Stimulated activated CD4-positive, alpha-beta T cell treated with anti-CD3 and anti-CD28 coated beads, Interleukin-15, amount 100 ng/mL, for 1 hour (primary cell): ENCODE data around the gene TMEM254.
"Not testable (repeated sequence)": the region's sequence is repeated elsewhere in the genome, so short reads cannot be mapped to it uniquely, and the experiment has no call there.

Experiments
- DNase-seq, 2 donors: peaks; one replicate each; pipeline ENCODE4 v3.0.0-alpha.2; 2020; ENCODE audit warnings: low read depth in 1 of 2, low spot score in 1 of 2

TMEM254 gene

GRCh38 chr10:80078448-80079311 lies at the start of gene TMEM254:
TMEM254 (plus strand) TSS chr10:80078665; CDS start chr10:80078700, 35 bp downstream.
- DNase-seq, result peak; percentile 74 to 86

GRCh38 chr10:80029205-80029604 lies 49.3 kb upstream of the TMEM254 start:
- not testable (repeated sequence) for DNase-seq

GRCh38 chr10:80029865-80030264 lies 48.6 kb upstream of the TMEM254 start:
- not testable (repeated sequence) for DNase-seq

- DNase-seq, result no peak
These were observed 46.0 kb upstream of the TMEM254 start for GRCh38 chr10:80032503-80032902.

- DNase-seq, result not testable (repeated sequence)
These were observed 43.7 kb upstream of the TMEM254 start for GRCh38 chr10:80034766-80035165.

GRCh38 chr10:80035430-80035829 lies 43.0 kb upstream of the TMEM254 start:
- DNase-seq, result not testable (repeated sequence)

GRCh38 chr10:80036921-80037500 lies 41.5 kb upstream of the TMEM254 start:
- not testable (repeated sequence) for DNase-seq

GRCh38 chr10:80038226-80038625 lies 40.2 kb upstream of the TMEM254 start:
- not testable (repeated sequence) for DNase-seq

GRCh38 chr10:80041162-80041561 lies 37.3 kb upstream of the TMEM254 start:
- no peak for DNase-seq

GRCh38 chr10:80044935-80045334 lies 33.5 kb upstream of the TMEM254 start:
- not testable (repeated sequence) for DNase-seq

- peak; percentile 35 to 46 for DNase-seq
These were observed 31.6 kb upstream of the TMEM254 start for GRCh38 chr10:80046629-80047441.

GRCh38 chr10:80050752-80051151 lies 27.7 kb upstream of the TMEM254 start:
- no peak for DNase-seq

- DNase-seq, result no peak
These were observed 26.5 kb upstream of the TMEM254 start for GRCh38 chr10:80051993-80052392.

- no peak for DNase-seq
These were observed 22.7 kb upstream of the TMEM254 start for GRCh38 chr10:80055760-80056159.

- DNase-seq, result no peak
These were observed 21.3 kb upstream of the TMEM254 start for GRCh38 chr10:80057171-80057570.

- DNase-seq, result no peak
These were observed 14.2 kb upstream of the TMEM254 start for GRCh38 chr10:80064120-80064886.

GRCh38 chr10:80066809-80067208 lies 11.7 kb upstream of the TMEM254 start:
- DNase-seq, result no peak

- DNase-seq, result not testable (repeated sequence)
These were observed 10.6 kb upstream of the TMEM254 start for GRCh38 chr10:80067821-80068220.

- no peak for DNase-seq
These were observed 10.2 kb upstream of the TMEM254 start for GRCh38 chr10:80068270-80068669.

- no peak for DNase-seq
These were observed 8.4 kb upstream of the TMEM254 start for GRCh38 chr10:80070057-80070456.

- no peak for DNase-seq
These were observed 5.9 kb upstream of the TMEM254 start for GRCh38 chr10:80072584-80072983.
